ENCODE measurements around the gene ALG8. TPM values are rescaled to one million over a fixed set of nuclear protein-coding genes. Genes with fewer than 3 reads are reported as not detected.

The ALG8 gene
- total and polyA plus RNA-seq, 2 experiments from 2014 or later = 38.4 to 74.1 TPM

DNA sequence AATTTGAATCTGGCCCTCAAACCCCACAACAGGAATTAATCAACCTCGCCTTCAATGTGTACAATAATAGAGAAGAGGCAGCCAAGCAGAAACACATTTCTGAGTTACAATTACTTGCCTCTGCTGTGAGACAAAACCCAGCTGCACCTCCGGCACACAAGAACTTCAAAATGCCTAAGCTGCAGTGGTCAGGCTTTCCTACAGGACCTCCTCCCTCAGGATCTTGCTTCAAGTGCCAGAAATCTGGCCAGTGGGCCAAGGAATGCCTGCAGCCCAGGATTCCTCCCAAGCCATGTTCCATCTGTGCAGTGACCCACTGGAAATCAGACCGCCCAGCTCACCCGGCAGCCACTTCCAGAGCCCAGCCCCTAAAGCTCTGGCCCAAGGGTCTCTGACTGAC is 56.4 kb downstream of the ALG8 start:
- H3K9me3 ChIP-seq (ENCODE audit: low read depth) = no peaks in the 10 kb centered on the region
- H3K27me3 ChIP-seq = peaks cover 3% of the 10 kb centered on the region
- peaks cover 5% of the 10 kb centered on the region for H3K4me1 ChIP-seq (ENCODE audit: low read depth)
- TF ChIP-seq, protein P1, sequence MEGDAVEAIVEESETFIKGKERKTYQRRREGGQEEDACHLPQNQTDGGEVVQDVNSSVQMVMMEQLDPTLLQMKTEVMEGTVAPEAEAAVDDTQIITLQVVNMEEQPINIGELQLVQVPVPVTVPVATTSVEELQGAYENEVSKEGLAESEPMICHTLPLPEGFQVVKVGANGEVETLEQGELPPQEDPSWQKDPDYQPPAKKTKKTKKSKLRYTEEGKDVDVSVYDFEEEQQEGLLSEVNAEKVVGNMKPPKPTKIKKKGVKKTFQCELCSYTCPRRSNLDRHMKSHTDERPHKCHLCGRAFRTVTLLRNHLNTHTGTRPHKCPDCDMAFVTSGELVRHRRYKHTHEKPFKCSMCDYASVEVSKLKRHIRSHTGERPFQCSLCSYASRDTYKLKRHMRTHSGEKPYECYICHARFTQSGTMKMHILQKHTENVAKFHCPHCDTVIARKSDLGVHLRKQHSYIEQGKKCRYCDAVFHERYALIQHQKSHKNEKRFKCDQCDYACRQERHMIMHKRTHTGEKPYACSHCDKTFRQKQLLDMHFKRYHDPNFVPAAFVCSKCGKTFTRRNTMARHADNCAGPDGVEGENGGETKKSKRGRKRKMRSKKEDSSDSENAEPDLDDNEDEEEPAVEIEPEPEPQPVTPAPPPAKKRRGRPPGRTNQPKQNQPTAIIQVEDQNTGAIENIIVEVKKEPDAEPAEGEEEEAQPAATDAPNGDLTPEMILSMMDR (IDR thresholded peaks at IDR 0.05; ENCODE audit: low read depth, low read length) = no peak
- H3K36me3 ChIP-seq = no peaks in the 10 kb centered on the region
- H3K27ac ChIP-seq = no peak overlapping the region
- no peak overlapping the region for H3K4me3 ChIP-seq
- DNase-seq (ENCODE audit: low read depth in 1 of 2, low spot score in 1 of 2) = peak in 1 of 2 donors; percentile 62

DNA sequence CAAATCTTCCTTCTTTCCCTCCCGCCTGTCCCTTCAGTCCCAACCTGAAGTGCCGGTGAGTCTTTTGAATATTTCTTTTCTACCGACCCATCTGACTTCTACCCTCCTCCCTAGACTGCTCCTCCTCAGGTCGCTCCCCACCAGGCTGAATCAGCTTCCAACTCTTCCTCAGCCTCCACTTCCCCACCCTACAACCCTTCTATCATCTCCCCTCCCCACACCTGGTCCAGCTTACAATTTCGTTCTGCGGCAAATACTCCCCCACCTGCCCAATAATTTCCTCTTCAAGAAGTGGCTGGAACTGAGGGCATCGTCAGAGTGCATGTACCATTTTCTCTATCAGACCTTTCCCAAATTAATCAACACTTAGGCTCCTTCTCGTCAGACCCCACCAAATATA is 57.3 kb downstream of the ALG8 start:
- peaks cover 9% of the 10 kb centered on the region for H3K4me1 ChIP-seq (ENCODE audit: low read depth)
- H3K27me3 ChIP-seq = peaks cover 3% of the 10 kb centered on the region
- DNase-seq (ENCODE audit: low read depth in 1 of 2, low spot score in 1 of 2) = no peak

DNA sequence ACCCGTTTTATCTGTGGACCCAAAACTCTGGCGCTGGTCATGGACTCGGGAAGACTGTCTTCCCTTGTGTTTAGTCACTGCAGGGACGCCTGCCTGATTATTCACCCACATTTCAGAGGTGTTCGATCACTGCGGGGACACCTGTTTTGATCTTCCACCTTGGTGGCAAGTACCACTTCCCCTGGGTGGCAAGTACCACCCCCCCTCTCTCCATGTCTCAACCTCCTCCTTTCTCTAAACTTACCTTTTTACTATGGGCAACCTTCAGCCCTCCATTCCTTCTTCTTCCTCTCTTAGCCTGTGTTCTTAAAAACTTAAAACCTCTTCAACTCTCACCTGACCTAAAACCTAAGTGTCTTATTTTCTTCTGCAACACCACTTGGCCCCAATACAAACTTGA is 57.8 kb downstream of the ALG8 start:
- DNase-seq (ENCODE audit: low read depth in 1 of 2, low spot score in 1 of 2) = no peak
- Histone ChIP-seq H3K9me3 (ENCODE audit: low read depth) (no peaks in the 10 kb centered on the region), H3K4me1 (ENCODE audit: low read depth) (peaks cover 9% of the 10 kb centered on the region), H3K27ac (no peak overlapping the region), H3K4me3 (no peak overlapping the region), H3K36me3 (no peaks in the 10 kb centered on the region), H3K27me3 (peaks cover 3% of the 10 kb centered on the region)
- TF ChIP-seq, protein P1 (IDR thresholded peaks at IDR 0.05; ENCODE audit: low read depth, low read length) = no peak

More for the DNA sequence above, 57.3 kb downstream of the ALG8 start:
- Histone ChIP-seq H3K4me3 (no peak overlapping the region), H3K9me3 (ENCODE audit: low read depth) (no peaks in the 10 kb centered on the region), H3K27ac (no peak overlapping the region), H3K36me3 (no peaks in the 10 kb centered on the region)
- TF ChIP-seq, protein P1 (IDR thresholded peaks at IDR 0.05; ENCODE audit: low read depth, low read length) = no peak

DNA sequence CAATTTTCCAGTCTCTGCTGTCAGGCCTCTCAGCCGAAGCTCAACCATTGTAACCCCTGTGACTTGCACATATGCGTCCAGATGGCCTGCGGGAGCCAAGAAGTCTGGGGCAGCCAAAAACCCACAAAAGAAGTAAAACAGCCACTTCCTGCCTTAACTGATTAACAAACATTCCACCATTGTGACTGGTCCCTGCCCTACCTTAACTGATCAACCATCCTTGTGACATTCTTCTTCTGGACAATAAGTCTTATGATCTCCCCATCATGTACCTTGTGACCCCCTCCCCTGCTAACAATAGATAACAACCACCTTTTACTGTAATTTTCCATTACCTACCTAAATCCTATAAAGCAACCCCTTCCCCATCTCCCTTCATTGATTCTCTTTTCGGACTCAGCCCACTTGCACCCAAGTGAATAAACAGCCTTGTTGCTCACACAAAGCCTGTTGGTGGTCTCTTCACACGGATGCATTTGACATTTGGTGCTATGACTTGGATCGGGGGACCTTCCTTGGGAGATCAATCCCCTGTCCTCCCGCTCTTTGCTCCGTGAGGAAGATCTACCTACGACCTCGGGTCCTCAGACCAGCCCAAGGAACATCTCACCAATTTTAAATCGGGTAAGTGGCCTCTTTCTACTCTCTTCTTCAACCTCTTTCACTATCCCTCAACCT is 58.5 kb downstream of the ALG8 start:
- peak in 1 of 2 donors; percentile 93 for DNase-seq (ENCODE audit: low read depth in 1 of 2, low spot score in 1 of 2)
- Histone ChIP-seq H3K4me3 (no peak overlapping the region), H3K27me3 (peaks cover 3% of the 10 kb centered on the region), H3K36me3 (no peaks in the 10 kb centered on the region), H3K4me1 (ENCODE audit: low read depth) (peaks cover 9% of the 10 kb centered on the region), H3K9me3 (ENCODE audit: low read depth) (no peaks in the 10 kb centered on the region), H3K27ac (no peak overlapping the region)
- TF ChIP-seq, protein P1 (IDR thresholded peaks at IDR 0.05; ENCODE audit: low read depth, low read length) = no peak

DNA sequence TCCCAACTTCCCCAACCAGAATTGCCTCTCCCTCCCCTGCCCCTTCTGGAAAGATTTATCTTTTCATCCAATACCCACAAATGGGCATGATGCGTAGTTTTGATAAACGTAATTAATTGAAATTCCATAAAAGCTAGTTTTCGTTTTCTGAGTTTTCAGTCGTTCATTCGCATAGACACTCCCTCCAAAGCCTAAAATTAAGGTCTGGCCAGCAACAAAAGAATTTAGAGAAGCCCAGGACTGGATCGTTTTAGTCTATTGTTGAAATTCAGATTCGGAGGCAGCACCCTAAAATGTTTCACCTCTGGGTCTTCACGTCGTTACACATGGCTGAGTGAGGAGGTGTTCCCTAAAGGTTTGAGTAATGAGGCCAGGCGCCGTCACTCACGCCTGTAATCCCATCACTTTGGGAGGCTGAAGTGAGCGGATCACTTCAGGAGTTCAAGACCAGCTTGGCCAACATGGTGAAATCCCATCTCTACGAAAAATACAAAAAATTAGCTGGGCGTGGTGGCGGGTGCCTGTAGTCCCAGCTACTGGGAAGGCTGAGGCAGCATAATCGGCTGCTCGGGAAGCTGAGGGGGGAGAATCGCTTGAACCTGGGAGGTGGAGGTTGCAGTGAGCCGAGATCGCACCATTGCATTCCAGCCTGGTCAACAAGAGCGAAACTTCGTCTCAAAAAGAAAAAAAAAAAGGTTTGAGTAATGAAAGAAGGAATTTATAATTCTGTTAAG is 59.2 kb downstream of the ALG8 start:
- no peaks in the 10 kb centered on the region for H3K9me3 ChIP-seq (ENCODE audit: low read depth)
- H3K4me3 ChIP-seq = peak overlapping the region; percentile 86
- peak in 1 of 2 donors; percentile 20 for DNase-seq (ENCODE audit: low read depth in 1 of 2, low spot score in 1 of 2)
- peak overlapping the region; percentile 95 for H3K27ac ChIP-seq
- no peaks in the 10 kb centered on the region for H3K36me3 ChIP-seq
- TF ChIP-seq, protein P1 (IDR thresholded peaks at IDR 0.05; ENCODE audit: low read depth, low read length) = peak; percentile 1
- peaks cover 3% of the 10 kb centered on the region for H3K27me3 ChIP-seq
- H3K4me1 ChIP-seq (ENCODE audit: low read depth) = peaks cover 9% of the 10 kb centered on the region
